Measurements from ENCODE around the gene ZNF362.

The ZNF362 gene

DNA sequence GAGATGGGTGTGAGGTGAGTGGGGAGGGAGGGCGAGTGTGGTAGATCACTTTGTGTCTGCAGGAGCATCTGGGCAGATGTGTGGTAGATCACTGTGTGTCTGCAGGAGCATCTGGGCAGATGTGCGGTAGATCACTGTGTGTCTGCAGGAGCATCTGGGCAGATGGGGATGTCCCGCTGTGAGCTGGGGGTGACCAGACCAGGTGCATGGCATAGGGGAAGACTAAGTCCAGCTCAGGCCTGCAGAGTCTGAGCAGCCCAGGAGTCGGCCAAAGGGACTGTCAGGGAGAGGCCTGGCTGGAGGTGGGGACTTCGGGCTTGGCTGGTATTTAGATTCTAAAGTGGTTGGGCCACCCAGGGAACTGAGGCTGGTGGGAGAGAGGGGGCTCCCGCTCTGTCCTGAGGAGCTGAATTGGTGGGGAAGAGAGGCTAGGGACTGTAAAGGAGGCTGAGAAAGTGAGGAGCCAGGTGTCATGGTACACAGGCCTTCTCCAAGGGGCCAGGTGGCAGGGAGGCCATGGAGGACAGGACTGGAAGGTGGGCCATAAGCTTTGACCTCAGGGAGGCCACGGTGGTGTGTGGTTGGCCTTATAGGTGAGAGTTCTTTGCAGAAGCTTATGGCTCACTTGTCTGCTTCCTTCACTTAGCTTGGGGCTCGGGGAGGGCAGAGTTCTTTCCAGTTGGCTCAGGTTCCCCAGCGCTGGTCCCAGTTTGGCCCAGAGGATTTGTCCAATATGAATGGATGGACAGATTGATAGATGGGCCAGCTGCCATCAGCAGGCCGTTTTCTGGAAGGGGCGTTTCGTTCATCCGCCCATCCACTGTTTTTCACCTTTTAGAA, 15.6 kb downstream of the ZNF362 start:
- DNase-seq (ENCODE audit: low read depth): no peak
- no peak overlapping the region for H3K4me3 ChIP-seq (ENCODE audit: low read depth, low read length)
- TF ChIP-seq, protein P1, sequence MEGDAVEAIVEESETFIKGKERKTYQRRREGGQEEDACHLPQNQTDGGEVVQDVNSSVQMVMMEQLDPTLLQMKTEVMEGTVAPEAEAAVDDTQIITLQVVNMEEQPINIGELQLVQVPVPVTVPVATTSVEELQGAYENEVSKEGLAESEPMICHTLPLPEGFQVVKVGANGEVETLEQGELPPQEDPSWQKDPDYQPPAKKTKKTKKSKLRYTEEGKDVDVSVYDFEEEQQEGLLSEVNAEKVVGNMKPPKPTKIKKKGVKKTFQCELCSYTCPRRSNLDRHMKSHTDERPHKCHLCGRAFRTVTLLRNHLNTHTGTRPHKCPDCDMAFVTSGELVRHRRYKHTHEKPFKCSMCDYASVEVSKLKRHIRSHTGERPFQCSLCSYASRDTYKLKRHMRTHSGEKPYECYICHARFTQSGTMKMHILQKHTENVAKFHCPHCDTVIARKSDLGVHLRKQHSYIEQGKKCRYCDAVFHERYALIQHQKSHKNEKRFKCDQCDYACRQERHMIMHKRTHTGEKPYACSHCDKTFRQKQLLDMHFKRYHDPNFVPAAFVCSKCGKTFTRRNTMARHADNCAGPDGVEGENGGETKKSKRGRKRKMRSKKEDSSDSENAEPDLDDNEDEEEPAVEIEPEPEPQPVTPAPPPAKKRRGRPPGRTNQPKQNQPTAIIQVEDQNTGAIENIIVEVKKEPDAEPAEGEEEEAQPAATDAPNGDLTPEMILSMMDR (conservative IDR thresholded peaks at IDR 0.05; ENCODE audit: low read depth, low read length): no peak

DNA sequence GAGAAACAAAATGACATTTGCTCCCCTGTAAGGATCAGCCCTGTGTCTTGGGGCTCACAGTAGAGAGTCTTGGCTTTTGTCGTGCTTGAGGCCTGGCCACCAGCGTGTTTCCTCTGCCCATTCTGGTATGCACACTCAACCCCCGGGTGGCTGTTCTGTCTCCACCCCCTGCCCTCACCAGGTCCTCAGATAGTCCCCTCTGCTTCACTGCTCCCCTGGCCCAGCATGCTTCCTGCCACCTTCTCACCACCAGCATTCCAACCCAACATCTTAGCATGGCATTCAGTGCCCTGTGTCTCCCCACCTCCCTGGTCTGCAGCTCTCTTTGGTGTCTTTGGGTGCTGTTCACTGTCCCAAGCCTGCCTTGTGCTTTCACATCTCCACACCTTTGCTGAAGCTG, 16.2 kb downstream of the ZNF362 start:
- TF ChIP-seq, protein P1 (conservative IDR thresholded peaks at IDR 0.05; ENCODE audit: low read depth, low read length): no peak
- no peak for DNase-seq (ENCODE audit: low read depth)
- no peak overlapping the region for H3K4me3 ChIP-seq (ENCODE audit: low read depth, low read length)

DNA sequence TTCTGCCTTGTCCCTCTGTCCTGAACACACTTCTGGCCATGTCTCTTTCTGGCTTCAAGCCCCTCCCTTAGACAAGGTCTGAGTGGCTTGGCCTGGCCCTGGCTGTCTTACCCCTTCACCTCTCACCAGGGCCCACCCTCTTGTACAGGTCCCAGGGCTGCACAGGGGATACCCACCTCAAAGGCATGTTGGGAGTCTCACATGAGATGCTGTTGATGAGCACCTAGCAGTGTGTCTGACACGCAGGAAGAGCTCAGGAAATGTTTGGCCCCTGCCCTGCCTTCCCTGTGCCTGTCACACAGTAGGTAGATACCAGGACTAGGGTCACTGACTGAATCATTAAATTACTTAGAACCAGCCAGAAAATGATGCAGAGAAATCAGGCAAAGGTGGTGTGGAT, 16.6 kb downstream of the ZNF362 start:
- no peak overlapping the region for H3K4me3 ChIP-seq (ENCODE audit: low read depth, low read length)
- TF ChIP-seq, protein P1 (conservative IDR thresholded peaks at IDR 0.05; ENCODE audit: low read depth, low read length): no peak
- no peak for DNase-seq (ENCODE audit: low read depth)

DNA sequence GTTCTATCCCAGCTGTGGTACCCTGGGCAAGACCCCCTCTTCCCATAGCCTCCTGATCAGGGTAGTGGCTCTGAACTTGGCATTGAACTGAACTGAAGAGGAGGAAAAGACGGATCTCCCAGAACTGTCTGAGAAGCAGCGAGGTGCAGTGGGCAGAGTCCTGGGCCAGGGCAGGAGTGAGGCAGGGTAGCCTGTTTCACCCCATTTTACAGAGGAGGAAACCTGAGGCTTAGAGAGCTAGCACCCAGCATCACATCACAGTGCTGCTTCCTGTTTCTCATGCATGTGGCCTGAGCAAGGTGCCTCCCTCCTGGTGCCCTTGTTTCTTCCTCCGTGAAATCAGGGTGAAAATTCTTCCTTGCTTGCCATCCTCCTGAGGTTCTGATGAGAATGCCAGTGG, 17.1 kb downstream of the ZNF362 start:
- no peak overlapping the region for H3K4me3 ChIP-seq (ENCODE audit: low read depth, low read length)
- no peak for DNase-seq (ENCODE audit: low read depth)
- TF ChIP-seq, protein P1 (conservative IDR thresholded peaks at IDR 0.05; ENCODE audit: low read depth, low read length): no peak

DNA sequence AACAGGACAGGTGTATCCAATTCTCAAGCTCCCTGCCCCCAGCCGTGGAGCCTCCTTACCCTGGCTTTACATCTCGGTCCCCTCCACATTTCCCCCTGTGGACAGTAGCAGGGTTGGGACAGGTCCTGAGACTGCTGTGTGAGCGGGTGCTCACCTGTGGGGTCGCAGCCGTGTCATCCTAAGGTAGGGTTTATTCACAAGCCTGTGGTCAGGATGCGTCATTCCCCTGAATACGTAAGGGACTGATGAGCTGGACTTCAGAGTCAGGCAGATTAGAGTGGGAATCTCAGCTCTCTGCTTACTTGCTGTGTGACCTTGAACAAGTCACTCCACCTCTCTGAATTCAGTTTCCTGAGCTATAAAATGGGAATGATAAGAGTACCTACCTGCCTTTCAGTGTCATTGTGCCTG, 17.7 kb downstream of the ZNF362 start:
- no peak overlapping the region for H3K4me3 ChIP-seq (ENCODE audit: low read depth, low read length)
- DNase-seq (ENCODE audit: low read depth): no peak
- TF ChIP-seq, protein P1 (conservative IDR thresholded peaks at IDR 0.05; ENCODE audit: low read depth, low read length): no peak

DNA sequence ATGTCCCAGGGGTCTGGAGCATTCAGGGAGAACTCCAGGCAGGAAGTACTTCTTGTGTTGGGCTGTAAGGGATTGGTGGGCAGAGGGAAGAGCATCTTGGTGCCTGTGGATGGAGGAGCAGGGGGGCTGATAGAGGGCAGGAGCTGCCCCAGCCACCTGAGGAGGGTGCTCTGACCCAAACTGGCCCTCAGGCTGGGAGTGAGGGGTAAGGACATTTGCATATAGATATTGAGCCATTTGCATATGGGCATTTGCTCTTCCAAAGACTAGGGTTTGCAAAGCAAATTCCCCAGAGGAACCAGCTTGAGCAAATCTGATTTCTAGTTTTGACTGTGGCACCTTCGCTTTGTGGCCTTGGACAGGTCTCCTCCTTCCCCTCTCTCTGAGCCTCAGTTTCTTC, 18.2 kb downstream of the ZNF362 start:
- no peak for DNase-seq (ENCODE audit: low read depth)
- TF ChIP-seq, protein P1 (conservative IDR thresholded peaks at IDR 0.05; ENCODE audit: low read depth, low read length): no peak
- H3K4me3 ChIP-seq (ENCODE audit: low read depth, low read length): no peak overlapping the region

DNA sequence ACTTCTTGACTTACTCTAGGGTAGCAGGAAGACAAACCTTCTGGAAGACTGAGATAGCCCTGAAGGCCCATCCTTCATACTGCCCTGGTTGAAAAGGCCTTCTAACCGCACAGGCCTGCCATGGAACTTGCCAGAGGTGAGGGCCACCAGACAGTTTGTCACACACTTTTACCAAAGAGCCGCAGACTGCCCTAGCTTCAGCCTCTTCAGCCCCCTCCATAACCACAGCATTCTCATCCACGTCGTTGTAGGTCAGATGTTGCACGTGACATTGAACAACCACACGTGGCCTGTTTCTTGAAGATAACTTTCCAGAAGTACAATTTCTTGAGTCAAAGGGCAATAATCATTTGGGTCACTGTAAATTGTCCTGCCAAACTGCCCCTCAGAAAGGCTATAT, 18.9 kb downstream of the ZNF362 start:
- TF ChIP-seq, protein P1 (conservative IDR thresholded peaks at IDR 0.05; ENCODE audit: low read depth, low read length): no peak
- H3K4me3 ChIP-seq (ENCODE audit: low read depth, low read length): no peak overlapping the region
- DNase-seq (ENCODE audit: low read depth): no peak
